PC-3 (cell line): ENCODE data around the gene DGKE.

Experiments
- EZH2 ChIP-seq: fragments of 300-600 bp; sonication (generic); IDR thresholded peaks from one replicate; pipeline ENCODE4 v1.6.1; 2017; ENCODE audit warnings: antibody characterized with exemption, mild to moderate bottlenecking, low read length; ENCODE audit not compliant: unreplicated experiment
- EZH2phosphoT487 ChIP-seq: fragments of 300-600 bp; sonication (generic); IDR thresholded peaks from 2 replicates; pipeline ENCODE4 v1.6.1; 2018; ENCODE audit warnings: mild to moderate bottlenecking, antibody characterized with exemption, low read length, borderline replicate concordance
- TF ChIP-seq, protein P1 (sequence below): fragments of 300-600 bp; sonication (generic); conservative IDR thresholded peaks from 2 replicates; pipeline ENCODE4 v1.5.1; 2017; ENCODE audit warnings: antibody characterized with exemption, low read depth, mild to moderate bottlenecking, low read length

DNA sequence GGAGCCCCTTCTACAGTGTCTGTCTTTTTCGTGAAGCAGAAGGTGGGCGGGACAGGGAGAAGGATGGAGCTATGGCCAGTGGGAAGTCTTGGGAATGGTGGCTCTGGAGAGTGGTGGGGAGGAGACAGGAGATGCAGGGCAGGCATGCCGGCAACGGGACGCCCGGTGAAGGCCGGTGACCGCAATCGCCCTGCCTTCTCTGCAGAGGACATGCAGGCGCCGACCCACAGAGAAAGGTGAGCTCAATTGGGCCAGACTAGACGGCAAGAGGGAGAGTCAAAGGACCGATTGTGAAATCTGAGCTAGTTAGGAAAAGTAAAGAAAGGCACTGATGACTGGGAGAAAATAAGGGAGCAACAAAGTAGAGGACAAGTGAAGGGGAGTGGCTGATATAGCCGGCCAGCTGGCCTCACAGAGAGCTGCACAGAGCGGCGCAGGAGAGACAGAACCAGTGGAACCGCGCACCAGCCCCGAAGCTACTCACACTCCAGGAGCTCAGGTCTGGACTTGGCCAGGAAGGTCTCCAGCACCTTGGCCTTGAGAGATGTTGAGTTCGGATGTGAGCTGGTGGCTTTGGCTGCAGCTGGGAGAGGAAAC is 61.0 kb downstream of the DGKE start:
- TF ChIP-seq, protein P1, sequence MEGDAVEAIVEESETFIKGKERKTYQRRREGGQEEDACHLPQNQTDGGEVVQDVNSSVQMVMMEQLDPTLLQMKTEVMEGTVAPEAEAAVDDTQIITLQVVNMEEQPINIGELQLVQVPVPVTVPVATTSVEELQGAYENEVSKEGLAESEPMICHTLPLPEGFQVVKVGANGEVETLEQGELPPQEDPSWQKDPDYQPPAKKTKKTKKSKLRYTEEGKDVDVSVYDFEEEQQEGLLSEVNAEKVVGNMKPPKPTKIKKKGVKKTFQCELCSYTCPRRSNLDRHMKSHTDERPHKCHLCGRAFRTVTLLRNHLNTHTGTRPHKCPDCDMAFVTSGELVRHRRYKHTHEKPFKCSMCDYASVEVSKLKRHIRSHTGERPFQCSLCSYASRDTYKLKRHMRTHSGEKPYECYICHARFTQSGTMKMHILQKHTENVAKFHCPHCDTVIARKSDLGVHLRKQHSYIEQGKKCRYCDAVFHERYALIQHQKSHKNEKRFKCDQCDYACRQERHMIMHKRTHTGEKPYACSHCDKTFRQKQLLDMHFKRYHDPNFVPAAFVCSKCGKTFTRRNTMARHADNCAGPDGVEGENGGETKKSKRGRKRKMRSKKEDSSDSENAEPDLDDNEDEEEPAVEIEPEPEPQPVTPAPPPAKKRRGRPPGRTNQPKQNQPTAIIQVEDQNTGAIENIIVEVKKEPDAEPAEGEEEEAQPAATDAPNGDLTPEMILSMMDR = no peak
- TF ChIP-seq EZH2 (no peak), EZH2phosphoT487 (no peak)
